Testis (tissue), 2 donors: Measurements from ENCODE around the gene NRP1.

Experiments
- POLR2A ChIP-seq: fragments of 450-650 bp; IDR thresholded peaks from one replicate; pipeline ENCODE4 v1.6.1; 2017; ENCODE audit warnings: antibody characterized with exemption, mild to moderate bottlenecking, moderate library complexity
- TF ChIP-seq, protein P1 (sequence below), 3 experiments: fragments of 450-650 bp in 2 of 3; fragments of 200-600 bp in 1 of 3; sonication (generic) in 1 of 3; IDR thresholded peaks; one replicate each; pipeline ENCODE4 v1.5.1; 2016 to 2019; ENCODE audit warnings: antibody characterized with exemption in 3 of 3, mild to moderate bottlenecking in 2 of 3, moderate library complexity in 1 of 3

DNA sequence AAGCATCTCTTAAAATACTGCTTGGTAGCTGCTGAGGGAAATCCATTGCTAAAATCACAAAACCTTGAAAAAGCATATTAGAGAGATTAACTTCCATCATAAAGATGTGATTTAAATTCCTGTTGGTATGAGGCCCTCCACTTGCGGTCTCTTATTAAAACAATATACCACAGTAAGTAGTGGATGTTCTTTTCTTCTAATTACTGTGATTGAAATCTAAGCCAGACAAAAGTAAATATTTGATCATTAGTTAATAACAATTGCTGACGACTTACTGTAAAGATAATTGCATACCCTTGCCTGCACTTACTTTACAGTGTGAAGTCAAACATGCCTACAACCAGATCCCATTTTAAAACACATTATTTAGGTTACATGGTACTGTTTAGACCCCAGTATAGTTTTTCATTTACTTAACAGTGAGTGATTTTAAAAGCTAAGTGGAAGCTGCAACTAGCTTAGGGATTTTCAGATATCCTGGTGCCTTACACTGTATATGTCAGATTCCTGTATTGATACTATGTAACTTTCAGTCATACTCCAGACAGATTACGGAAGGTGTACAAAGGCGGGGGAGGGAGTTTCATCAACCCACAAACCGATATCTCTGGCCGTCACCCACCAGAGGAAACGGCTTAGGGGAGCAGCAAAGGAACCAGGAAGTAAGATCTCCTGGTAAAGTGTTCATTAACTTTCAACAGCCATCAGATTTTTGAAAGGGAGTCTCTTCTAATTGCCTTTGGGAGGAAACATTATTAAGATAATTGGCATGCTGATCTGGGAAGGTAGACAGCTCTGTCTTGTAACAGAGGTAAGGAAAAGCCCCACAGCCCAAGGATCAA is 986 bp downstream of the NRP1 start:
- TF ChIP-seq, protein P1, sequence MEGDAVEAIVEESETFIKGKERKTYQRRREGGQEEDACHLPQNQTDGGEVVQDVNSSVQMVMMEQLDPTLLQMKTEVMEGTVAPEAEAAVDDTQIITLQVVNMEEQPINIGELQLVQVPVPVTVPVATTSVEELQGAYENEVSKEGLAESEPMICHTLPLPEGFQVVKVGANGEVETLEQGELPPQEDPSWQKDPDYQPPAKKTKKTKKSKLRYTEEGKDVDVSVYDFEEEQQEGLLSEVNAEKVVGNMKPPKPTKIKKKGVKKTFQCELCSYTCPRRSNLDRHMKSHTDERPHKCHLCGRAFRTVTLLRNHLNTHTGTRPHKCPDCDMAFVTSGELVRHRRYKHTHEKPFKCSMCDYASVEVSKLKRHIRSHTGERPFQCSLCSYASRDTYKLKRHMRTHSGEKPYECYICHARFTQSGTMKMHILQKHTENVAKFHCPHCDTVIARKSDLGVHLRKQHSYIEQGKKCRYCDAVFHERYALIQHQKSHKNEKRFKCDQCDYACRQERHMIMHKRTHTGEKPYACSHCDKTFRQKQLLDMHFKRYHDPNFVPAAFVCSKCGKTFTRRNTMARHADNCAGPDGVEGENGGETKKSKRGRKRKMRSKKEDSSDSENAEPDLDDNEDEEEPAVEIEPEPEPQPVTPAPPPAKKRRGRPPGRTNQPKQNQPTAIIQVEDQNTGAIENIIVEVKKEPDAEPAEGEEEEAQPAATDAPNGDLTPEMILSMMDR (IDR thresholded peaks at IDR 0.05) = no peak
- TF ChIP-seq POLR2A = no peak
